GM19372 (cell line): ENCODE measurements around the gene STT3A.

Source experiments
- ATAC-seq: cut with Tn5 transposase; IDR thresholded peaks from one replicate; pipeline ENCODE4 v1.9.1; 2021; ENCODE audit warnings: mild to moderate bottlenecking, low read depth, moderate library complexity; ENCODE audit not compliant: unreplicated experiment

The STT3A gene

DNA sequence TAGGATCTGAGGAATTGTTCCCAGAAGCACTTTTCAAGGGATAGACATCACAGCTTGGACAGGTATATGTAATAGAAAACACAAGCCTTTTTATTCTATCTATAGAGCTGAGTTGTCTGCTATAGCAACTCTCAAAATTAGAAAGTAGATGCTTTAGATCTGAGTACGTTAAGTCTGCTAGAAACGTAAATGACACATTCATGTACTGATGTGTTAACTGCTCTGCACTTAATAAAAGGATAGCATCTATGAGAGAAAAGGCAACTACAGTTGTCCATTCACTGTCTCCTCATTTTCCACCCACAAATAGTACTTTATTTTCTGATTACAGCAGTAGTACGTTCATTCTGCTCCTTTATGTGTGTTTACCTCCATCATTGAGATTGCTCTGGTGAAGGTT, 6.0 kb upstream of the STT3A start:
- no peak for ATAC-seq

DNA sequence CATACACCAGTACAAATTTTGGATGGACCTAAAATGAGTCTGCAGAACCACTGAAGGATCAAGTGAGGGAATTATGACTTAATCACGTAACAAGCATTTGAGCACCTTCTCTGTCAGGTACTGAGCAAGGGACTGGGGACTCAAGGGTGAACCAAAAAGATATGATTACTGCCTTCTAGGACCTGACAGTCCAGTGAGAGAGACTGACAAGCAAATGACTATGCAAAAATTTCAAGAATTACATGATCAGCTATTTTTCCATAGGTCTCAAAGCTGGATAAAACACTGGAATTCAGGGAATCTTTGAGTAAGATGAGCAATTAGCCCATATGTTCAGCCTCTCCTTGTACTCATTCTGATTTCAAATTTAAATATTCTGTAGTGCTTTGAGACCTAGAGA, 5.2 kb upstream of the STT3A start:
- no peak for ATAC-seq

DNA sequence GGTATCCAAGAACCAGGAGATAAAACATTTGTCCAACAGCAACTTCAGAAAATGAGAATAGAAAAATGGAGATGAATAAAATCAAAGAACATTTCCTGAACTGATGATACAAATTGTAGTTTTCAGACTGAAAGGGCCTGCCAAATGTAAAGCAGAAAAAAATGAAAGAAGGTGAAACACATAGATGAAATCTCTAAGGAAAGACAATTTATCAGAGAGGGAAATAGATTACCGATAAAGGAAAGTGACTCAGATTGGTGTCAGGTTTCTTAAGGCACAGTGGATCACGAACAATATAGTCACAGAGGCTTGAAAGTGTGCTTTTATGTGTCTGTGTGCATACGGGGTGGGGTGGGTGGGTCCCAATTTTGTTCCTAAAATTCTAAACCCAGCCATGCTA, 4.1 kb upstream of the STT3A start:
- no peak for ATAC-seq

- ATAC-seq = peak; percentile 17
Observed at GRCh38 chr11:125591649-125592304, 875 bp upstream of the STT3A start.

GRCh38 chr11:125593114-125593820, 615 bp downstream of the STT3A start:
- ATAC-seq = no peak

DNA sequence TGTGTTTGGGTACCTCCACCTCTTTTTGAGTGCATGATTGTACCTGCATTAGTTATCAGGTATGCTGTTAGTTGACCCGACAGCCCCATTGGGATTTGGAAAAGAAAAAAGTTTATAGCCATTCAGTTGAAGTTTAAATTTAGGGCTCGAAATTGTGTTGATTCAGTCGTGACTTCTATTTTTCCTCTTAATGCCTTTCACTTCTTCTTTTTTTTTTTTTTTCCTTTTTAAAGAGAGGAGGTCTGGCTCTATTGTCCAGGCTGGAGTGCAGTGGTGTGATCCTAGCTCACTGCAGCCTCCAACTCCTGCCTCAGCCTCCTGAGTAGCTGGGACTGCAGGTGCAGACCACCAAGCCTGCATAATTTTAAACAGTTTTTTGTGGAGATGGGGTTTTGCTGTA, 2.3 kb downstream of the STT3A start:
- no peak for ATAC-seq

GRCh38 chr11:125600663-125601062, 8.0 kb downstream of the STT3A start:
- no peak for ATAC-seq

DNA sequence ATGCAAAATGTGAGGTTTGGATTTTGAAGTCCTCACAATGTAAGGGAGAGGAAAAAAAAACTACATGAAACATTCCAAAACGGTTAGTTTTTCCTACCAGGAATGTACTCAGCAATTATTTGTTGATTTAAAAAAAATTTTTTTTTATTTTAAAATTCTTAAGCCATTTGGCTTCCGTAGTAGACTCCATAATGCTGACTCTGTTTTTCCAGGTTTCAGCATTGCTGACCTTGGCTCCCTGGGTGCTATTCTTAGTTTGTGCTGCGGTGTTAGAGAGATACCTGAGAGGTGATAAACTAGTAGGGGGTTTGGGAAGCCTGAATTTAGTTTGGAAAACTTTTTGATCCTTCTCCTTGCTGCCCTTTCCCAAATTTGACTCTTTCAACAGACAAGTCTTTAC, 10.6 kb downstream of the STT3A start:
- no peak for ATAC-seq

- ATAC-seq = no peak
Observed at GRCh38 chr11:125605417-125605816, 12.8 kb downstream of the STT3A start.

DNA sequence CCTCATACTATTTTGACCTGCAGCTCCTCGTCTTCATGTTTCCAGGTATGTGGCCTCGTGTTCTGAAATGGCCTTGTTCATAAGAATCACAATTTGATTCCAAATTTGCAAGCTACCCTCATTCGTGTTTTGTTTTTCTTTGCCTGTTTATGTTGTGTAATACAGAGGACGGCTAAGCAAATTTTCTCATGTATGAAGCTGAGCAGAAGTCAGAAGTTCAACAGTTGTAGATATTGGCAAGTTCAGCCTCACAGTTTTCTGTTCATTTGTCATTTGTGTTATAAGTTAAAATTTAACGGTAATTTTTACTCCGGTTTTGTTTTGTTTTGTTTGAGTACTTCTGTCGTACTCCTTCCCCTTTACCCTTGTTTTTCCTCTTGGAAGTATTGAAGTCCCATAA, 16.9 kb downstream of the STT3A start:
- no peak for ATAC-seq

DNA sequence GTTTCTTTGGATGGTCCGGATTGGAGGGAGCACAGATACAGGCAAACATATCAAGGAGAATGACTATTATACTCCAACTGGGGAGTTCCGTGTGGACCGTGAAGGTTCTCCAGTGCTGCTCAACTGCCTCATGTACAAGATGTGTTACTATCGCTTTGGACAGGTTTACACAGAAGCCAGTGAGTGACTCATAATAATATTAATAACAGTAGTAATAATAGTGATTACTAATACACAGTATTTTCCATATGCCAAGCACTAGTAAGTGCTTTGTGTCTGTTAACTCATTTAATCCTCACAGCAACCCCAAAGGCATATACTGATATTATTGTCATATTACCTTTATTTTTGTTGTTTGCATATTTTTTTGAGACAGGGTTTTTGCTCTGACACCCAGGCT, 25.7 kb downstream of the STT3A start:
- ATAC-seq = no peak

- no peak for ATAC-seq
Observed at GRCh38 chr11:125621995-125622394, 29.3 kb downstream of the STT3A start.

DNA sequence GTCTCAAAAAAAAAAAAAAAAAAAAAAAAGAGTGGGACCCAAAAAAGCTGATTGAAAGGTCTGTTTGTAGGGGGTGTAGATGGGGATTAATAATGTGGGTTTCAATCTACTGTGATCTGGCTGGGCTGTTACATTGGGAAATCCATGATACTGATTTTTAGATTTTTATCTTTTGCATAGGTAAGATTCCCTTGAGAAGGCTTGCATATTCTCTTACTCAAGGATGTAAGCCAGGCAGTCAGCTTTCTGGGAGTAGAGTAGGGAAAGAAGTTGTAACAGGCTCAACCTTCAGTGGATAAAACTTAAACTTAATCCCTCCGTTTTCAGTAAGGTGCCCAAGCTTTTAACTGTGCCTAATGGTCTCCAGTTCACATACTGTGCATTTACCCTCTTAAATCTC, 30.4 kb downstream of the STT3A start:
- no peak for ATAC-seq

GRCh38 chr11:125624756-125625213, 32.1 kb downstream of the STT3A start, which contains the start of gene CHEK1:
Gene CHEK1 (plus strand): TSS chr11:125625163. CDS start chr11:125626769, 1,606 bp downstream.
- ATAC-seq = no peak

GRCh38 chr11:125625225-125625629, 32.6 kb downstream of the STT3A start:
- no peak for ATAC-seq

GRCh38 chr11:125625630-125626287, 33.1 kb downstream of the STT3A start:
- peak; percentile 87 for ATAC-seq

DNA sequence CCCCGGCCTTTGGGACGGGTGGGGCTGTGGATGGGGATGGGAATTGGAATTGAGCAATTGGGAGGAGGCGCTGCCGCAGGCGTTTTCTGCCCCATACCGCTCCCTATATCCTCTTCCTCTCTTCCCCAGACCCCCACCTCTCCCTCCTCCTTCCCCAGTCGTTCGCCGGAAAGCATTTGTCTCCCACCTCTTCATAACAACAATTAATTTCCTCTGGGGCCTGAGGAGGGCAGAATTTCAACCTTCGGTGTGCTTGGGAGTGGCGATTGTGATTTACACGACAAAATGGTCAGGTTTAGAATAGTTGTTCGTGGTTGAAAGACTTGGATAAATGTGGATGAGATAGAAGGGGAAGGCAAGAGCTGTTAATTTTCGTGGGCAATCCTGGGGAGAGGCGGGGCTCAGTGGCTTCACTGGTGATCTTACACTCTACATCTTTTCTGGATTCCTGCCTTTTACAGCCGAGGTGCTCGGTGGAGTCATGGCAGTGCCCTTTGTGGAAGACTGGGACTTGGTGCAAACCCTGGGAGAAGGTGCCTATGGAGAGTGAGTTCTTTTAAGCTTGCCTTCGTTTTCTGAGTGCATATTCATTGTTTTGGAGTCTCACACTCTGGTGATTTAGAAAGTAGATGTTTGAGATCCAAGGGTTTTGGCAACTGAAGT, 33.8 kb downstream of the STT3A start:
- peak; percentile 34 for ATAC-seq

DNA sequence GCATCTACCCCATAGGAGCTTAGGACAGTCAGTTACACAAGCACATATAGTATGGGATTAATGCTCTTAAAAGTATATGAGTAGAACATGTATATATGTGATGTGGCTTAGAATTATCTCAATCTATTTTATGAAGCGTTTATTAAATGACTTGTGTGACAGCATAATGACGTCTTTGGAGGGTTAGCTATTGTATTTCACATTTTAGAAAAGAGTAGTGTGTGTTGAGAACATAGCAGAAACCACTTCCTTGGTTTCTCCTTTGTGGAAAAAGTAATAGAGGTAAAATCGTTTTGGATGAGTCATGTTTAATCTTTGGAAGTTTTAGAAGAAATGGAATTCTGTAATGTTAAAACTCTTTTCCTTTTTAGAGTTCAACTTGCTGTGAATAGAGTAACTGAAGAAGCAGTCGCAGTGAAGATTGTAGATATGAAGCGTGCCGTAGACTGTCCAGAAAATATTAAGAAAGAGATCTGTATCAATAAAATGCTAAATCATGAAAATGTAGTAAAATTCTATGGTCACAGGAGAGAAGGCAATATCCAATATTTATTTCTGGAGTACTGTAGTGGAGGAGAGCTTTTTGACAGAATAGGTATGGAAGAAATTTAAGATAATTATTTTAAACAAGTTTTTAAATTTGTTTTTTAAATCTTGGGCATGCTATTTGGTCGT, 34.7 kb downstream of the STT3A start:
- no peak for ATAC-seq

GRCh38 chr11:125637840-125638239, 45.2 kb downstream of the STT3A start:
- ATAC-seq = no peak

- no peak for ATAC-seq
Observed at GRCh38 chr11:125638315-125638714, 45.7 kb downstream of the STT3A start.

- no peak for ATAC-seq
Observed at GRCh38 chr11:125645871-125646270, 53.2 kb downstream of the STT3A start.
